NCI-H748 treated with DMSO at 0.1 percent for 48 hours (cell line): Measurements from ENCODE around the gene CERS1.

Source experiments
- DNase-seq: peaks from one replicate; lab custom pipeline; 2025; lab: John Stamatoyannopoulos, UW

Gene CERS1

GRCh38 chr19:18839465-18840287 is 56.3 kb downstream of the CERS1 start:
- DNase-seq: no peak

- DNase-seq: no peak
These were observed 61.3 kb downstream of the CERS1 start for GRCh38 chr19:18834644-18834984.

DNA sequence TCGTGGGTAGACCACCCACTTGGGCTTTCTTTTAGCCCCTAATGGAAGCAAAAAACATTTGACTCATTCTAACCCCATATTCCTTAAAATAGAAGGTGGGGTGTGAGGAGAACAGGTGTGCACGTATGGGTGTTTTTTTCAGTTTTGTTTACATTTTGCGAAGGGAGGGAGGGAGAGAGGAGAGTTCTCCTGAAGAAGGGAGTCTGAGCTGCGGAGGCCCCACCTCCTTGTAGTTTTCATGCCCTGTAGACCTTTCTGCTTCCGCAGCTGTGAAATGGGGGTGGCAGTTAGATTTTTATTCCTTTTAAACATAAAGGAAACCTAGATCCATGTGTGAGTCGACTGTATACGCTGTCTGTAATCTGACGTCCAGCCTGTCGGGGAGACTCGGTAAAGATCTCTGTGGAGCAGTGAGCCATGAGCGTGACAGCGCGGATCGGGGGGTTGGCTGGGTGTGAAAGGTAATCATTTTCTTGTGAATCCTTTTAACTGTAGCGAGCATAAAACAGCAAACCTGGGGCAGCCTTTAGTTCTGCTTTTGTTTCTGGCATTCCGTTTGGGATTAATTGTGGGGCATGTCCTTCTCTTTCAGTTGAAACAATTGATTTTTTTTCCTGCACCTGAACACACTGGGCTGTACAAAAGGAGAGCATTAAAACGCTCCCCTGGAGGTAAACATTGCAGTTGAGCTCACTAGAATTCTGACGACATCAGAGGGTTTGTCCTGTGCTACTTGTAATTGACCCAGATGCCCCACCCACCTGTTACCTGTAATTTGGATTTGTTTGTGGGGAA is 61.9 kb downstream of the CERS1 start:
- peak; percentile 85 for DNase-seq

DNA sequence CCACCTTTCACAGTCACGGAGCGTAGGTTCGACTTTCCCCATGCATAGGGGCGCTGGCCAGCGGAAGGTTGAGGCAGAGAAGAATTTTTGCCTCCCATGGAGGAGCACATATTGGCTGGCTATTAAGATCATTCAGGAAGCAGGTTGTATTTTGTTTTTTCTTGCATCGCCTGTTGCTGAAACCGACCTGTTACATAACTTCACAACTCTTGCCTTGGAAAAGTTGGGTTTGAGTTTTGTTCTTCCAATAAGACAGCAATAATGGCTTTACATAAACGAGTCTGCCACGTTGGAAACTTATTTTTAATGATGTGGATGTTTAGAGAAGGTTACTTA is 62.8 kb downstream of the CERS1 start:
- DNase-seq: no peak

GRCh38 chr19:18832306-18833140 is 63.4 kb downstream of the CERS1 start:
- DNase-seq: no peak

DNA sequence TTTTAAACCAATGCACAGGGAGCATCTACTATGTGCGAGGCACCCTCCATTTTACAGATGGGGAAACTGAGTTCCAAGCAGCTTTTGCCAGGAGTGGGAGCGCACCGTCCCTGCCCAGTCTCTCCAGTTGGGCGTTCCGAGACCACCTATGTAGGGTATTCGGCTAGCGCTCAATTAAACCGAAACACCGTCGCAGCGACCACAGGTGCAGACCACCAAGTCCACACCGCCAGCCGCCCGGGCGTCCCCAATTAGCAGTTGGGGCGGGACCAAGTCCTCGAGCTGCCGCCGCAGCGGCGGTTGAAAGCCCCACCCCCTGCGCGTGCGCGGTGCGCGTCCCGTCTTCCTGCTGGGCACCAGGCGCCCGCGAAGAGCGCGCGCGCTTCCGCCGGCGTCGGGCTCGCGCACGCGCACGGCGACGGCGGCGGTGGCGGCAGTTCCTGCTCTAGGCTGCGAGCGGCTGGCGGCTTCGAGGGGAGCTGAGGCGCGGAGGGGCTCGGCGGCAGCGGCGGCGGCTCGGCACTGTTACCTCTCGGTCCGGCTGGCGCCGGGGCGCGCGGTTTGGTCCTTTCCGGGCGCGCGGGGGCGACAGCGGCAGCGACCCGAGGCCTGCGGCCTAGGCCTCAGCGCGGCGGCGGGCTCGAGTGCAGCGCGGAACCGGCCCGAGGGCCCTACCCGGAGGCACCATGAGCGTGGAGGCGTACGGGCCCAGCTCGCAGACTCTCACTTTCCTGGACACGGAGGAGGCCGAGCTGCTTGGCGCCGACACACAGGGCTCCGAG is 64.2 kb downstream of the CERS1 start, which contains the start of gene UPF1:
Gene UPF1 (plus strand): TSS at position 436 of the 782 bp plus-strand sequence. CDS start 251 bp downstream, at position 687.
- peak; percentile 53 for DNase-seq

DNA sequence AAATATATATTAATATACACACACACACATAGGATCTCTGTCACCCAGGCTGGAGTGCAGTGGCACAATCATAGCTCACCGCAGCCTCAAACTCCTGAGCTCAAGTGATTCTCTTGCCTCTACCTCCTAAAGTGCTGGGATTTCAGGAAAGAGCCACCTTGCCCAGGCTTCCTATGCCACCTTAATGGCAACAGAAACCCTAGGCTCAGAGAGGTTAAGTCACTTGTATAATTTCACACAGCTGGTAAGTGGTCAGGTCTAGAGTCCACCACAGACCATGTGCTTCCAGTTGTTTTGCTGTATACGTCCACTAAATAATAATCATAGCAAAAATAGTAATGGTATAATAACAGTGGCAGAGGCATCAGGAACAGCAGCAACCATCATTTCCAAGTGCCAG is 65.5 kb downstream of the CERS1 start:
- no peak for DNase-seq

GRCh38 chr19:18828786-18829185 is 67.2 kb downstream of the CERS1 start:
- DNase-seq: no peak
